ENCODE data around the gene SFTPD.

DNA sequence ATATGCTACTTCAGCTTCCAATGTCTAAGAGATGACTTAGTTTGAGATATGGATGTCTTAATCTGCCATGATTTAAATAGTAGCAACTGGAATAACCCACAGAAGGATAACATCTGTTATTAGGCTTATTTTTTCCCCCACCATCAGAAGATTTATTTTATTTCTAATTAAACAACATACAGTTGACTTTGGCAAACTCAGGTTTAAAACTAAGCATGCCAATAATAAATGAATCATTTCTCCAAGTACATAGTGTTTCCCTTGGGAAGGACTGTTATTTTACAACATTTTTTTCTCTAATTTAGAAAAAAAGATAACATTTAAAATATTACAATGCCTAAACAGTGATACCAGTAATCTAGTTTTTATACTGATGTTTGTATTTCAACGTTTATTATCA lies 58.4 kb downstream of the SFTPD start:
- TF ChIP-seq, protein P1, sequence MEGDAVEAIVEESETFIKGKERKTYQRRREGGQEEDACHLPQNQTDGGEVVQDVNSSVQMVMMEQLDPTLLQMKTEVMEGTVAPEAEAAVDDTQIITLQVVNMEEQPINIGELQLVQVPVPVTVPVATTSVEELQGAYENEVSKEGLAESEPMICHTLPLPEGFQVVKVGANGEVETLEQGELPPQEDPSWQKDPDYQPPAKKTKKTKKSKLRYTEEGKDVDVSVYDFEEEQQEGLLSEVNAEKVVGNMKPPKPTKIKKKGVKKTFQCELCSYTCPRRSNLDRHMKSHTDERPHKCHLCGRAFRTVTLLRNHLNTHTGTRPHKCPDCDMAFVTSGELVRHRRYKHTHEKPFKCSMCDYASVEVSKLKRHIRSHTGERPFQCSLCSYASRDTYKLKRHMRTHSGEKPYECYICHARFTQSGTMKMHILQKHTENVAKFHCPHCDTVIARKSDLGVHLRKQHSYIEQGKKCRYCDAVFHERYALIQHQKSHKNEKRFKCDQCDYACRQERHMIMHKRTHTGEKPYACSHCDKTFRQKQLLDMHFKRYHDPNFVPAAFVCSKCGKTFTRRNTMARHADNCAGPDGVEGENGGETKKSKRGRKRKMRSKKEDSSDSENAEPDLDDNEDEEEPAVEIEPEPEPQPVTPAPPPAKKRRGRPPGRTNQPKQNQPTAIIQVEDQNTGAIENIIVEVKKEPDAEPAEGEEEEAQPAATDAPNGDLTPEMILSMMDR (IDR thresholded peaks at IDR 0.05; ENCODE audit: low read depth, low read length, poor library complexity, severe bottlenecking), result no peak
- no peak for TF ChIP-seq EZH2phosphoT487 (IDR thresholded peaks at IDR 0.05; ENCODE audit: borderline replicate concordance, low read length)
